DND-41 (cell line): ENCODE results near the gene ZBTB3.

Source experiments
- EZH2 ChIP-seq: IDR thresholded peaks from 3 replicates; pipeline ENCODE4 v1.6.1; 2012; ENCODE audit warnings: borderline replicate concordance, low read depth, mild to moderate bottlenecking, moderate library complexity, low read length, inconsistent platforms; ENCODE audit not compliant: severe bottlenecking
- TF ChIP-seq, protein P1 (sequence below): IDR thresholded peaks from 2 replicates; pipeline ENCODE4 v1.5.1; 2012; ENCODE audit warnings: borderline replicate concordance, low read length, moderate library complexity, mild to moderate bottlenecking; ENCODE audit not compliant: poor library complexity, severe bottlenecking; ENCODE audit errors: extremely low read depth

DNA sequence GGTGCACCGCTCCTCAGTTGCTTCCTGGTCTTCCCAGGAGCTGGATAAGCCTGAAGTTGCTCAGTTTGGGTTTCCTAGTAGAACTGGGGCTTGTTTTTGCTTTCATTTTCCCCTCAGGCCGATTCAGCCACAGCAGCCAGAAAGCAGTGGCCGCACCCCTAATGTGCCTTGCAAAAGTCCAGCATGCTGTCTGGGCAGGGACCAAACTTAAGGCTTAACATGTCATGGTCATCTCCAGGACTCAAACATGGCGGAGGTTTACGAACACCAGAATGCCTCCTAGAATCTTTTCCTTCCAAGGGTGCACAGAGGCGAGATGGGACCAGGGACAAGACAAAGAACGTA, 44.0 kb downstream of the ZBTB3 start:
- no peak for TF ChIP-seq EZH2
- TF ChIP-seq, protein P1, sequence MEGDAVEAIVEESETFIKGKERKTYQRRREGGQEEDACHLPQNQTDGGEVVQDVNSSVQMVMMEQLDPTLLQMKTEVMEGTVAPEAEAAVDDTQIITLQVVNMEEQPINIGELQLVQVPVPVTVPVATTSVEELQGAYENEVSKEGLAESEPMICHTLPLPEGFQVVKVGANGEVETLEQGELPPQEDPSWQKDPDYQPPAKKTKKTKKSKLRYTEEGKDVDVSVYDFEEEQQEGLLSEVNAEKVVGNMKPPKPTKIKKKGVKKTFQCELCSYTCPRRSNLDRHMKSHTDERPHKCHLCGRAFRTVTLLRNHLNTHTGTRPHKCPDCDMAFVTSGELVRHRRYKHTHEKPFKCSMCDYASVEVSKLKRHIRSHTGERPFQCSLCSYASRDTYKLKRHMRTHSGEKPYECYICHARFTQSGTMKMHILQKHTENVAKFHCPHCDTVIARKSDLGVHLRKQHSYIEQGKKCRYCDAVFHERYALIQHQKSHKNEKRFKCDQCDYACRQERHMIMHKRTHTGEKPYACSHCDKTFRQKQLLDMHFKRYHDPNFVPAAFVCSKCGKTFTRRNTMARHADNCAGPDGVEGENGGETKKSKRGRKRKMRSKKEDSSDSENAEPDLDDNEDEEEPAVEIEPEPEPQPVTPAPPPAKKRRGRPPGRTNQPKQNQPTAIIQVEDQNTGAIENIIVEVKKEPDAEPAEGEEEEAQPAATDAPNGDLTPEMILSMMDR: no peak
